Measurements from ENCODE around the gene PAFAH1B2. TPM values are rescaled to one million over a fixed set of nuclear protein-coding genes. Genes with fewer than 3 reads are reported as not detected.

The PAFAH1B2 gene
- total RNA-seq, 2 donors from 2014 or later: 114 to 115 TPM

DNA sequence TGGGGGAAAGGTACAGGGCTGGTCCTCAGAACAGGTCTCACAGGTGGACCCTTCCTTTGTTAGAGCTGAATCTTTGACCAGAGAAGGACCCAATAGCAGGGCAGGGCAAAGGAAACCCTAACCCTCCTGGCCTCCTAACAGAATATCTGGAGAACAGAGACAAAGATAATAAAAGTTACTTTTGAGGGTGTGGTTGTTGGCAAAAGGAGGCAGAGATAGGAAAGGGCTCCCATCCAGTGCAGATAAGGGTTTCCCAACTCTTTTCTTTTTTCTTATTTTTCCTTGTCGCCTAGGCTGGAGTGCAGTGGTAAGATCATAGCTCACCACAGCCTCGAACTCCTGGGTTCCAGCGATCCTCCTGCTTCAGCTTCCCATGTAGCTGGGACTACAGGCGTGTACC, 75.9 kb downstream of the PAFAH1B2 start:
- no peaks in the 10 kb centered on the region for H3K27me3 Mint-ChIP-seq (ENCODE audit: insufficient read depth)
- H3K27ac Mint-ChIP-seq: no peak overlapping the region
- peaks cover 2% of the 10 kb centered on the region for H3K4me1 Mint-ChIP-seq
- Histone ChIP-seq H3K36me3 (ENCODE audit: control insufficient read depth, insufficient read depth, low read length) (peaks cover 73% of the 10 kb centered on the region), H3K4me1 (ENCODE audit: control insufficient read depth, insufficient read depth, low read length) (no peaks in the 10 kb centered on the region), H3K27ac (ENCODE audit: low read depth, low read length) (no peak overlapping the region), H3K4me3 (ENCODE audit: low read length) (no peak overlapping the region), H3K9ac (ENCODE audit: extremely low read depth, low read length, poor library complexity, severe bottlenecking) (no peak overlapping the region), H3K27me3 (ENCODE audit: control insufficient read depth, insufficient read depth, low read length, poor library complexity, severe bottlenecking) (no peaks in the 10 kb centered on the region), H3K9me3 (ENCODE audit: control insufficient read depth, low read length) (no peaks in the 10 kb centered on the region)
- H3K36me3 Mint-ChIP-seq (ENCODE audit: low read depth): peaks cover 52% of the 10 kb centered on the region
- TF ChIP-seq, protein P1, sequence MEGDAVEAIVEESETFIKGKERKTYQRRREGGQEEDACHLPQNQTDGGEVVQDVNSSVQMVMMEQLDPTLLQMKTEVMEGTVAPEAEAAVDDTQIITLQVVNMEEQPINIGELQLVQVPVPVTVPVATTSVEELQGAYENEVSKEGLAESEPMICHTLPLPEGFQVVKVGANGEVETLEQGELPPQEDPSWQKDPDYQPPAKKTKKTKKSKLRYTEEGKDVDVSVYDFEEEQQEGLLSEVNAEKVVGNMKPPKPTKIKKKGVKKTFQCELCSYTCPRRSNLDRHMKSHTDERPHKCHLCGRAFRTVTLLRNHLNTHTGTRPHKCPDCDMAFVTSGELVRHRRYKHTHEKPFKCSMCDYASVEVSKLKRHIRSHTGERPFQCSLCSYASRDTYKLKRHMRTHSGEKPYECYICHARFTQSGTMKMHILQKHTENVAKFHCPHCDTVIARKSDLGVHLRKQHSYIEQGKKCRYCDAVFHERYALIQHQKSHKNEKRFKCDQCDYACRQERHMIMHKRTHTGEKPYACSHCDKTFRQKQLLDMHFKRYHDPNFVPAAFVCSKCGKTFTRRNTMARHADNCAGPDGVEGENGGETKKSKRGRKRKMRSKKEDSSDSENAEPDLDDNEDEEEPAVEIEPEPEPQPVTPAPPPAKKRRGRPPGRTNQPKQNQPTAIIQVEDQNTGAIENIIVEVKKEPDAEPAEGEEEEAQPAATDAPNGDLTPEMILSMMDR (conservative IDR thresholded peaks at IDR 0.05): no peak
- H3K9me3 Mint-ChIP-seq: no peaks in the 10 kb centered on the region
- DNase-seq: no peak
- H3K4me3 Mint-ChIP-seq: no peak overlapping the region
- WGBS, 2 experiments (ENCODE audit: insufficient coverage in 1 of 2, insufficient read length in 1 of 2): 90 to 94% methylated on average over 4 of the region's 4 CpGs

DNA sequence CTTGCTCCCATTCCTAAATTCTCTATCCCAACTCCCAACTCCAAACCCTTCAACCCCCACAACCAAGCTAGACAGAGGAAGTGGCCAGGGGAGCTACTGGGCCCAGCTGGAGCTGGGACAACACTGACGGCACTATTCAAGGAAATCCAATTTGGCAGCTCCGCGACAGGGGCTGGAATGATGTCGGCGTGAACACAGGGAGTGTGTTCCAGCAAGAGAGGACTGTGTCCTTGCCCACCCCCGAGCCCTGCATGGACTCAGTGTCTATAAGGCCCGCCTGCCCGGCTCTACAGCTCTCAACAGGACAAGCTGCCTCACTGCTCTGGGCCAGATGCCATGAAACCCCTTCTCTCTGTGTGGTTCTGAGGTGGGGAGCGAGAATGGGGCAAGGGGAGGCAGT, 76.5 kb downstream of the PAFAH1B2 start:
- H3K27ac Mint-ChIP-seq: peak overlapping the region; percentile 15

GRCh38 chr11:117220999-117221774, 77.1 kb downstream of the PAFAH1B2 start:
- no peak overlapping the region for H3K4me3 Mint-ChIP-seq
- no peak overlapping the region for H3K27ac ChIP-seq (ENCODE audit: low read depth, low read length)
- peaks cover 2% of the 10 kb centered on the region for H3K4me1 Mint-ChIP-seq
- TF ChIP-seq, protein P1 (conservative IDR thresholded peaks at IDR 0.05): no peak
- no peaks in the 10 kb centered on the region for H3K9me3 ChIP-seq (ENCODE audit: control insufficient read depth, low read length)
- no peaks in the 10 kb centered on the region for H3K27me3 Mint-ChIP-seq (ENCODE audit: insufficient read depth)
- no peaks in the 10 kb centered on the region for H3K4me1 ChIP-seq (ENCODE audit: control insufficient read depth, insufficient read depth, low read length)
- no peaks in the 10 kb centered on the region for H3K9me3 Mint-ChIP-seq
- no peak overlapping the region for H3K4me3 ChIP-seq (ENCODE audit: low read length)
- no peak overlapping the region for H3K9ac ChIP-seq (ENCODE audit: extremely low read depth, low read length, poor library complexity, severe bottlenecking)
- peaks cover 52% of the 10 kb centered on the region for H3K36me3 Mint-ChIP-seq (ENCODE audit: low read depth)
- 90% methylated on average over 6 to 7 of the region's 7 CpGs for WGBS, 2 experiments (ENCODE audit: insufficient coverage in 1 of 2, insufficient read length in 1 of 2)
- peak overlapping the region; percentile 44 for H3K27ac Mint-ChIP-seq
- peaks cover 78% of the 10 kb centered on the region for H3K36me3 ChIP-seq (ENCODE audit: control insufficient read depth, insufficient read depth, low read length)
- H3K27me3 ChIP-seq (ENCODE audit: control insufficient read depth, insufficient read depth, low read length, poor library complexity, severe bottlenecking): no peaks in the 10 kb centered on the region
- no peak for DNase-seq

More for the DNA sequence above, 76.5 kb downstream of the PAFAH1B2 start:
- Mint-ChIP-seq H3K4me1 (peaks cover 2% of the 10 kb centered on the region), H3K36me3 (ENCODE audit: low read depth) (peaks cover 56% of the 10 kb centered on the region), H3K9me3 (no peaks in the 10 kb centered on the region), H3K27me3 (ENCODE audit: insufficient read depth) (no peaks in the 10 kb centered on the region), H3K4me3 (no peak overlapping the region)
- no peak for DNase-seq
- H3K9ac ChIP-seq (ENCODE audit: extremely low read depth, low read length, poor library complexity, severe bottlenecking): no peak overlapping the region
- H3K4me1 ChIP-seq (ENCODE audit: control insufficient read depth, insufficient read depth, low read length): no peaks in the 10 kb centered on the region
- 92 to 95% methylated on average over 8 to 9 of the region's 9 CpGs for WGBS, 2 experiments (ENCODE audit: insufficient coverage in 1 of 2, insufficient read length in 1 of 2)
- peaks cover 77% of the 10 kb centered on the region for H3K36me3 ChIP-seq (ENCODE audit: control insufficient read depth, insufficient read depth, low read length)
- H3K27me3 ChIP-seq (ENCODE audit: control insufficient read depth, insufficient read depth, low read length, poor library complexity, severe bottlenecking): no peaks in the 10 kb centered on the region
- H3K9me3 ChIP-seq (ENCODE audit: control insufficient read depth, low read length): no peaks in the 10 kb centered on the region
- TF ChIP-seq, protein P1 (conservative IDR thresholded peaks at IDR 0.05): no peak
- no peak overlapping the region for H3K4me3 ChIP-seq (ENCODE audit: low read length)
- no peak overlapping the region for H3K27ac ChIP-seq (ENCODE audit: low read depth, low read length)

Data from endodermal cell (in vitro differentiated cells).